ENCODE data around the gene PCDHB7. TPM values are rescaled to one million over a fixed set of nuclear protein-coding genes. Genes with fewer than 3 reads are reported as not detected.
A peak's percentile ranks its signal among the peaks of the same experiment; 100 is the strongest.
"Not testable (repeated sequence)": the region's sequence is repeated elsewhere in the genome, so short reads cannot be mapped to it uniquely, and the experiment has no call there.

PCDHB7 gene
- total RNA-seq, 4 donors from 2014 or later = 0.51 to 8.0 (median 5.7) TPM

DNA sequence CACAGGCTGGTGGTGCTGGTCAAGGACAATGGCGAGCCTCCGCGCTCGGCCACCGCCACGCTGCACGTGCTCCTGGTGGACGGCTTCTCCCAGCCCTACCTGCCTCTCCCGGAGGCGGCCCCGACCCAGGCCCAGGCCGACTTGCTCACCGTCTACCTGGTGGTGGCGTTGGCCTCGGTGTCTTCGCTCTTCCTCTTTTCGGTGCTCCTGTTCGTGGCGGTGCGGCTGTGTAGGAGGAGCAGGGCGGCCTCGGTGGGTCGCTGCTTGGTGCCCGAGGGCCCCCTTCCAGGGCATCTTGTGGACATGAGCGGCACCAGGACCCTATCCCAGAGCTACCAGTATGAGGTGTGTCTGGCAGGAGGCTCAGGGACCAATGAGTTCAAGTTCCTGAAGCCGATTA, 43.6 kb downstream of the PCDHB7 start:
- H3K36me3 ChIP-seq; H3K4me1 ChIP-seq; H3K4me3 ChIP-seq; H3K27me3 ChIP-seq; H3K27ac ChIP-seq; DNase-seq; intact Hi-C loops (cut with DNase I; ENCODE audit: low total_unique reads): not testable (repeated sequence)
- peaks cover 0 to 56% of the 10 kb centered on the region in 2 donors for H3K9me3 ChIP-seq

- no peak for DNase-seq
- H3K4me3 ChIP-seq = peak within 1 kb of the TSS; percentile 0 to 15
- TF ChIP-seq, protein P1, sequence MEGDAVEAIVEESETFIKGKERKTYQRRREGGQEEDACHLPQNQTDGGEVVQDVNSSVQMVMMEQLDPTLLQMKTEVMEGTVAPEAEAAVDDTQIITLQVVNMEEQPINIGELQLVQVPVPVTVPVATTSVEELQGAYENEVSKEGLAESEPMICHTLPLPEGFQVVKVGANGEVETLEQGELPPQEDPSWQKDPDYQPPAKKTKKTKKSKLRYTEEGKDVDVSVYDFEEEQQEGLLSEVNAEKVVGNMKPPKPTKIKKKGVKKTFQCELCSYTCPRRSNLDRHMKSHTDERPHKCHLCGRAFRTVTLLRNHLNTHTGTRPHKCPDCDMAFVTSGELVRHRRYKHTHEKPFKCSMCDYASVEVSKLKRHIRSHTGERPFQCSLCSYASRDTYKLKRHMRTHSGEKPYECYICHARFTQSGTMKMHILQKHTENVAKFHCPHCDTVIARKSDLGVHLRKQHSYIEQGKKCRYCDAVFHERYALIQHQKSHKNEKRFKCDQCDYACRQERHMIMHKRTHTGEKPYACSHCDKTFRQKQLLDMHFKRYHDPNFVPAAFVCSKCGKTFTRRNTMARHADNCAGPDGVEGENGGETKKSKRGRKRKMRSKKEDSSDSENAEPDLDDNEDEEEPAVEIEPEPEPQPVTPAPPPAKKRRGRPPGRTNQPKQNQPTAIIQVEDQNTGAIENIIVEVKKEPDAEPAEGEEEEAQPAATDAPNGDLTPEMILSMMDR (IDR thresholded peaks at IDR 0.05) = no peak
- TF ChIP-seq POLR2A (IDR thresholded peaks at IDR 0.05) = no peak
- H3K4me1 ChIP-seq = no peaks in the 10 kb centered on the region
- H3K36me3 ChIP-seq = no peaks in the 10 kb centered on the region
- intact Hi-C loops (cut with DNase I; ENCODE audit: low total_unique reads) = no loop called here
- H3K27ac ChIP-seq = no peak within 1 kb of the TSS
- H3K9me3 ChIP-seq = peaks cover 0 to 73% of the 10 kb centered on the region in 2 donors
- H3K27me3 ChIP-seq = no peaks in the 10 kb centered on the region
Measured at GRCh38 chr5:141223112-141223783, 50.8 kb downstream of the PCDHB7 start, which contains the start of gene PCDHB14. Gene PCDHB14, plus strand, starts transcription at chr5:141223343. Its CDS starts 163 bp downstream, at chr5:141223506.

DNA sequence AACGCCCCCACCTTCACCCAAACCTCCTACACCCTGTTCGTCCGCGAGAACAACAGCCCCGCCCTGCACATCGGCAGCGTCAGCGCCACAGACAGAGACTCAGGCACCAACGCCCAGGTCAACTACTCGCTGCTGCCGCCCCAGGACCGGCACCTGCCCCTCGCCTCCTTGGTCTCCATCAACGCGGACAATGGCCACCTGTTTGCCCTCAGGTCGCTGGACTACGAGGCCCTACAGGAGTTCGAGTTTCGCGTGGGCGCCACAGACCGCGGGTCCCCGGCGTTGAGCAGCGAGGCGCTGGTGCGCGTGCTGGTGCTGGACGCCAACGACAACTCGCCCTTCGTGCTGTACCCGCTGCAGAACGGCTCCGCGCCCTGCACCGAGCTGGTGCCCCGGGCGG, 52.4 kb downstream of the PCDHB7 start:
- DNase-seq; intact Hi-C loops (cut with DNase I; ENCODE audit: low total_unique reads); H3K27me3 ChIP-seq; H3K4me1 ChIP-seq; H3K36me3 ChIP-seq; H3K4me3 ChIP-seq; H3K27ac ChIP-seq: not testable (repeated sequence)
- peaks cover 0 to 70% of the 10 kb centered on the region in 2 donors for H3K9me3 ChIP-seq

- H3K4me1 ChIP-seq; H3K27me3 ChIP-seq; DNase-seq; intact Hi-C loops (cut with DNase I; ENCODE audit: low total_unique reads); H3K36me3 ChIP-seq; H3K27ac ChIP-seq; H3K4me3 ChIP-seq: not testable (repeated sequence)
- H3K9me3 ChIP-seq = peaks cover 0 to 64% of the 10 kb centered on the region in 2 donors
Measured at GRCh38 chr5:141225421-141225820, 53.0 kb downstream of the PCDHB7 start.

Other genes starting within 250 kb of the PCDHB7 start
- gene PCDHAC1, start 246.3 kb upstream of the PCDHB7 start, total RNA-seq = 1 to 10 TPM in 2 of 4 donors, under 1 TPM in 1, not detected in 1; under 0.01 to 1.7 (median 1.2) TPM
- gene PCDHAC2, start 206.2 kb upstream of the PCDHB7 start, total RNA-seq = 1 to 10 TPM in 2 of 4 donors, under 1 TPM in 2; under 0.01 to 7.1 (median 1.1) TPM
- under 1 TPM in 1 of 4 donors, not detected in 3; 0.28 TPM for gene PCDHB1, start 121.3 kb upstream of the PCDHB7 start, total RNA-seq
- 1 to 10 TPM in 3 of 4 donors, not detected in 1; 2.3 to 8.4 (median 4.9) TPM for gene PCDHB2, start 78.0 kb upstream of the PCDHB7 start, total RNA-seq
- gene PCDHB3, start 72.2 kb upstream of the PCDHB7 start, total RNA-seq = 1 to 10 TPM; 1.0 to 6.9 (median 2.8) TPM
- 10 to 100 TPM in 1 of 4 donors, 1 to 10 TPM in 2, under 1 TPM in 1; 0.59 to 10.5 (median 6.0) TPM for gene PCDHB4, start 50.8 kb upstream of the PCDHB7 start, total RNA-seq
- 10 to 100 TPM in 3 of 4 donors, 1 to 10 TPM in 1; 1.2 to 16.4 (median 12.6) TPM for gene PCDHB5, start 37.4 kb upstream of the PCDHB7 start, total RNA-seq
- 1 to 10 TPM in 3 of 4 donors, under 1 TPM in 1; 0.51 to 4.2 (median 1.7) TPM for gene PCDHB6, start 22.6 kb upstream of the PCDHB7 start, total RNA-seq
- 1 to 10 TPM in 2 of 4 donors, under 1 TPM in 2; under 0.01 to 5.4 (median 2.1) TPM for gene PCDHB8, start 5.1 kb downstream of the PCDHB7 start, total RNA-seq
- gene PCDHB16, start 9.7 kb downstream of the PCDHB7 start, total RNA-seq = 10 to 100 TPM in 1 of 4 donors, 1 to 10 TPM in 3; 3.8 to 10.2 (median 5.0) TPM
- gene PCDHB9, start 14.5 kb downstream of the PCDHB7 start, total RNA-seq = 1 to 10 TPM; 1.8 to 5.5 (median 4.8) TPM
- 1 to 10 TPM; 2.6 to 8.3 (median 4.7) TPM for gene PCDHB10, start 19.7 kb downstream of the PCDHB7 start, total RNA-seq
- 1 to 10 TPM; 2.4 to 9.8 (median 6.9) TPM for gene PCDHB11, start 27.0 kb downstream of the PCDHB7 start, total RNA-seq
- gene PCDHB12, start 36.1 kb downstream of the PCDHB7 start, total RNA-seq = 10 to 100 TPM in 1 of 4 donors, 1 to 10 TPM in 2, under 1 TPM in 1; 0.88 to 20.5 (median 9.1) TPM
- 10 to 100 TPM in 1 of 4 donors, 1 to 10 TPM in 3; 6.2 to 26.1 (median 8.5) TPM for gene PCDHB13, start 41.3 kb downstream of the PCDHB7 start, total RNA-seq
- gene PCDHB14, start 50.7 kb downstream of the PCDHB7 start, total RNA-seq = 10 to 100 TPM in 2 of 4 donors, 1 to 10 TPM in 2; 3.6 to 14.7 (median 9.3) TPM
- 10 to 100 TPM in 3 of 4 donors, 1 to 10 TPM in 1; 5.0 to 17.8 (median 12.1) TPM for gene PCDHB15, start 72.8 kb downstream of the PCDHB7 start, total RNA-seq
- gene SLC25A2, start 131.4 kb downstream of the PCDHB7 start, total RNA-seq = 1 to 10 TPM in 2 of 4 donors, under 1 TPM in 1, not detected in 1; 0.28 to 2.4 (median 2.3) TPM
- 100 to 1,000 TPM in 2 of 4 donors, 10 to 100 TPM in 2; 76.1 to 121 (median 98.0) TPM for gene TAF7, start 148.1 kb downstream of the PCDHB7 start, total RNA-seq
- 1 to 10 TPM in 2 of 4 donors, under 1 TPM in 2; under 0.01 to 3.3 (median 1.5) TPM for gene PCDHGA1, start 157.9 kb downstream of the PCDHB7 start, total RNA-seq
- gene PCDHGA2, start 166.1 kb downstream of the PCDHB7 start, total RNA-seq = 10 to 100 TPM in 2 of 4 donors, 1 to 10 TPM in 2; 3.2 to 11.6 (median 9.3) TPM
- 1 to 10 TPM in 3 of 4 donors, under 1 TPM in 1; 0.51 to 8.2 (median 5.6) TPM for gene PCDHGA3, start 171.2 kb downstream of the PCDHB7 start, total RNA-seq
- 1 to 10 TPM in 3 of 4 donors, not detected in 1; 4.4 to 7.4 (median 6.9) TPM for gene PCDHGB1, start 177.5 kb downstream of the PCDHB7 start, total RNA-seq
- 10 to 100 TPM in 1 of 4 donors, 1 to 10 TPM in 2, under 1 TPM in 1; 0.59 to 16.1 (median 8.7) TPM for gene PCDHGA4, start 182.4 kb downstream of the PCDHB7 start, total RNA-seq
- gene PCDHGB2, start 187.3 kb downstream of the PCDHB7 start, total RNA-seq = 10 to 100 TPM in 2 of 4 donors, 1 to 10 TPM in 1, under 1 TPM in 1; 0.59 to 17.9 (median 8.7) TPM
- 10 to 100 TPM in 3 of 4 donors, 1 to 10 TPM in 1; 1.8 to 11.5 (median 11.2) TPM for gene PCDHGA5, start 191.5 kb downstream of the PCDHB7 start, total RNA-seq
- 10 to 100 TPM in 2 of 4 donors, 1 to 10 TPM in 1, under 1 TPM in 1; 0.59 to 14.1 (median 8.1) TPM for gene PCDHGB3, start 197.6 kb downstream of the PCDHB7 start, total RNA-seq
- gene PCDHGA6, start 201.2 kb downstream of the PCDHB7 start, total RNA-seq = 10 to 100 TPM in 3 of 4 donors, 1 to 10 TPM in 1; 4.4 to 16.6 (median 14.3) TPM
- gene PCDHGA7, start 210.1 kb downstream of the PCDHB7 start, total RNA-seq = 10 to 100 TPM in 3 of 4 donors, 1 to 10 TPM in 1; 10.0 to 14.1 (median 11.8) TPM
- gene PCDHGB4, start 215.1 kb downstream of the PCDHB7 start, total RNA-seq = 10 to 100 TPM in 3 of 4 donors, 1 to 10 TPM in 1; 8.2 to 17.1 (median 14.9) TPM
- 1 to 10 TPM in 3 of 4 donors, under 1 TPM in 1; 0.59 to 9.0 (median 5.1) TPM for gene PCDHGA8, start 220.0 kb downstream of the PCDHB7 start, total RNA-seq
- gene PCDHGB5, start 225.3 kb downstream of the PCDHB7 start, total RNA-seq = 10 to 100 TPM in 3 of 4 donors, 1 to 10 TPM in 1; 10.0 to 33.6 (median 20.6) TPM
- gene PCDHGA9, start 230.1 kb downstream of the PCDHB7 start, total RNA-seq = 10 to 100 TPM; 11.8 to 18.7 (median 16.7) TPM
- gene PCDHGB6, start 235.4 kb downstream of the PCDHB7 start, total RNA-seq = 10 to 100 TPM in 2 of 4 donors, 1 to 10 TPM in 2; 3.1 to 21.1 (median 11.5) TPM
- 10 to 100 TPM in 1 of 4 donors, 1 to 10 TPM in 3; 2.4 to 11.2 (median 6.6) TPM for gene PCDHGA10, start 240.3 kb downstream of the PCDHB7 start, total RNA-seq
- 10 to 100 TPM in 3 of 4 donors, 1 to 10 TPM in 1; 7.1 to 27.6 (median 18.1) TPM for gene PCDHGB7, start 245.0 kb downstream of the PCDHB7 start, total RNA-seq
- gene PCDHGA11, start 248.4 kb downstream of the PCDHB7 start, total RNA-seq = 10 to 100 TPM in 3 of 4 donors, 1 to 10 TPM in 1; 9.4 to 13.2 (median 12.0) TPM